ENCODE results near the gene OR10T2. TPM values are rescaled to one million over a fixed set of nuclear protein-coding genes. Genes with fewer than 3 reads are reported as not detected.

Gene OR10T2
- total RNA-seq, 2 experiments from 2014 or later: not detected

DNA sequence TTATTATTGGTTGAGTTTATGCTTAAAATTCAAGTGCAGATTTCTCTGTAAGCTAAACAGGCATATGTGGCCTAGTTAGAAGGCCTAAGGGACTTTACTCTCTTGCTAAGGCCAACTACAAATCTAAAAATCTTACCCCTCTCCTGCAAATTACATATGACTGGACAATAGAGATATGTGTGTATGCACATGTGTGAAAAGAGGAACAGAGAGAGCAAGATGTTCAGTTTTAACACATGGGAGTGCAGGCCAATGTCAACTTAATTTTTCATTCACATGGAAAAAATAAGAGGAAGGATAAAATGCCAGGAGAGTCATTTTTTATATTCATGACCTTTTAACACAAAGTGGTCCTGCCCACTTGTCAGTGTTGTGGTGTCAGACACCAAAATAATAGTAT is 18.3 kb upstream of the OR10T2 start:
- Histone ChIP-seq H3K27me3 (ENCODE audit: control insufficient read depth in 1 of 2, insufficient read depth in 2 of 2, low read length in 2 of 2) (no peaks in the 10 kb centered on the region), H3K27ac (ENCODE audit: low read depth in 1 of 2, low read length in 2 of 2) (no peak overlapping the region), H3K4me1 (ENCODE audit: insufficient read depth, low read length) (no peaks in the 10 kb centered on the region), H3K9me3 (ENCODE audit: control insufficient read depth in 1 of 2, insufficient read depth in 1 of 2, low read length in 2 of 2) (no peaks in the 10 kb centered on the region), H3K4me3 (ENCODE audit: low read length) (no peak overlapping the region), H3K36me3 (ENCODE audit: insufficient read depth, low read length) (no peaks in the 10 kb centered on the region)
- H3K27me3 Mint-ChIP-seq: no peaks in the 10 kb centered on the region
- TF ChIP-seq, protein P1, sequence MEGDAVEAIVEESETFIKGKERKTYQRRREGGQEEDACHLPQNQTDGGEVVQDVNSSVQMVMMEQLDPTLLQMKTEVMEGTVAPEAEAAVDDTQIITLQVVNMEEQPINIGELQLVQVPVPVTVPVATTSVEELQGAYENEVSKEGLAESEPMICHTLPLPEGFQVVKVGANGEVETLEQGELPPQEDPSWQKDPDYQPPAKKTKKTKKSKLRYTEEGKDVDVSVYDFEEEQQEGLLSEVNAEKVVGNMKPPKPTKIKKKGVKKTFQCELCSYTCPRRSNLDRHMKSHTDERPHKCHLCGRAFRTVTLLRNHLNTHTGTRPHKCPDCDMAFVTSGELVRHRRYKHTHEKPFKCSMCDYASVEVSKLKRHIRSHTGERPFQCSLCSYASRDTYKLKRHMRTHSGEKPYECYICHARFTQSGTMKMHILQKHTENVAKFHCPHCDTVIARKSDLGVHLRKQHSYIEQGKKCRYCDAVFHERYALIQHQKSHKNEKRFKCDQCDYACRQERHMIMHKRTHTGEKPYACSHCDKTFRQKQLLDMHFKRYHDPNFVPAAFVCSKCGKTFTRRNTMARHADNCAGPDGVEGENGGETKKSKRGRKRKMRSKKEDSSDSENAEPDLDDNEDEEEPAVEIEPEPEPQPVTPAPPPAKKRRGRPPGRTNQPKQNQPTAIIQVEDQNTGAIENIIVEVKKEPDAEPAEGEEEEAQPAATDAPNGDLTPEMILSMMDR (IDR thresholded peaks at IDR 0.05): no peak
- no peak for ATAC-seq (ENCODE audit: poor library complexity)
- intact Hi-C loops (cut with DNase I, micrococcal nuclease): no loop called here
- CTCF ChIA-PET: no interaction called here
- H3K4me3 Mint-ChIP-seq: no peak overlapping the region
- no peaks in the 10 kb centered on the region for H3K9me3 Mint-ChIP-seq
- H3K36me3 Mint-ChIP-seq (ENCODE audit: low read depth): no peaks in the 10 kb centered on the region
- POLR2A ChIA-PET: no interaction called here
- no peaks in the 10 kb centered on the region for H3K4me1 Mint-ChIP-seq (ENCODE audit: low read depth)
- no peak overlapping the region for H3K27ac Mint-ChIP-seq
- no peak for DNase-seq

DNA sequence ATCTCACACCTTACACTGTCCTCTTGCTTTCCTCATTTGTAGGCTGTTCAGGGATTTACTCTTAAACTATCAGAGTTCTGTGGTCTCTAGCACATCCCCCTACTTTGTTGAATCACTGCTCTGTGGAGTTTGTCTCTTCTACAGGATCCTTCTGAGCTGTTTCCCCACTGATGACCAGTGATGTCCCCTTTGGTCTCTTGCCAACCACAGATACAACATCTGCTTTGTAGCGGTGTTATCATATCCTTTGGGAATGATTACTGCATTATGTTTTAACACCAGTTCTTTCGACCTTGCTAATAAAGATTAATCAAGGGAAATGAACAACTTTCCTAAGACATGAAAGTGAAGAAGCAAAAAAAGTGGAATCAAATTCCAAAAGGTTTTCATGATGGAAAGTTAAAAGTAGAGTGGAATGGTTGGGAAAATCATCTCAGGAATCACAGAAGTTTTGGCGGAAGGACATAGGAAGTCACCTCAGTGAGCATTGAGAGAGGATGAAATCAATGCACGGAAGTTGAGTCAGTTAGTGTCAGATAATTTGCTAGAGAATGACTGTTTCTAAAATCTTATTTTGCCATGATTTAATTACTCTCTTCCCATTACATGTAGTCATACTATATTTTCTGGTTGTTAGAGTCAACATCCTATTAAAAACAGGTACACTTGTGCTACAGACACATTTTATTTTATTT is 15.5 kb upstream of the OR10T2 start:
- Mint-ChIP-seq H3K9me3 (no peaks in the 10 kb centered on the region), H3K4me3 (no peak overlapping the region), H3K4me1 (ENCODE audit: low read depth) (no peaks in the 10 kb centered on the region), H3K27me3 (no peaks in the 10 kb centered on the region), H3K36me3 (ENCODE audit: low read depth) (no peaks in the 10 kb centered on the region), H3K27ac (no peak overlapping the region)
- H3K27ac ChIP-seq (ENCODE audit: low read depth in 1 of 2, low read length in 2 of 2): no peak overlapping the region
- H3K4me1 ChIP-seq (ENCODE audit: insufficient read depth, low read length): no peaks in the 10 kb centered on the region
- ChIA-PET POLR2A (no interaction called here), CTCF (no interaction called here)
- intact Hi-C loops (cut with DNase I, micrococcal nuclease): no loop called here
- no peaks in the 10 kb centered on the region for H3K9me3 ChIP-seq (ENCODE audit: control insufficient read depth in 1 of 2, insufficient read depth in 1 of 2, low read length in 2 of 2)
- DNase-seq (no peak), ATAC-seq (ENCODE audit: poor library complexity) (no peak)
- no peaks in the 10 kb centered on the region for H3K36me3 ChIP-seq (ENCODE audit: insufficient read depth, low read length)
- no peaks in the 10 kb centered on the region for H3K27me3 ChIP-seq (ENCODE audit: control insufficient read depth in 1 of 2, insufficient read depth in 2 of 2, low read length in 2 of 2)
- no peak overlapping the region for H3K4me3 ChIP-seq (ENCODE audit: low read length)
- TF ChIP-seq, protein P1 (IDR thresholded peaks at IDR 0.05): no peak

DNA sequence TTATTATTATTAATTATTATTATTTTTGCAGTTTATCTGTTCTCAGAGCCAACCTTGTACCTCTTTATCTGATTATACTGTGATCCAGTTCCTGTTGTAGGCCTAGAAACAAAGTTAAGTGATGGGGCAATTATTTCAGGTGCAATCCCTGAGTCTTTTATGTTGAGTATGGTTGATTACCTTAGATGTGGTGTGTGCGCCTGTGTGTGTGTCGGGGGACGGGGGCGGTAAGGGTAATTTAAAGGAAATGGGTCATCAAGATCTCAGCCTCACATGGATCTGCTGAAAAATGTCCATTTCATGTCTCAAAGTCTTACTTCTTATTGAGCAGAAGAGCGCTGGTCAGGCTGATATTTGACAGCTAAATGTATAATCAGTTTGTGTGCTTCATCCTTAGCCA is 7.8 kb upstream of the OR10T2 start:
- no peak overlapping the region for H3K27ac Mint-ChIP-seq

More for the DNA sequence above, 7.8 kb upstream of the OR10T2 start:
- Histone ChIP-seq H3K36me3 (ENCODE audit: insufficient read depth, low read length) (no peaks in the 10 kb centered on the region), H3K9me3 (ENCODE audit: control insufficient read depth in 1 of 2, insufficient read depth in 1 of 2, low read length in 2 of 2) (no peaks in the 10 kb centered on the region), H3K4me1 (ENCODE audit: insufficient read depth, low read length) (no peaks in the 10 kb centered on the region), H3K27ac (ENCODE audit: low read depth in 1 of 2, low read length in 2 of 2) (no peak overlapping the region), H3K27me3 (ENCODE audit: control insufficient read depth in 1 of 2, insufficient read depth in 2 of 2, low read length in 2 of 2) (no peaks in the 10 kb centered on the region), H3K4me3 (ENCODE audit: low read length) (no peak overlapping the region)
- Mint-ChIP-seq H3K27me3 (peaks cover 4% of the 10 kb centered on the region), H3K4me3 (no peak overlapping the region), H3K9me3 (no peaks in the 10 kb centered on the region), H3K4me1 (ENCODE audit: low read depth) (no peaks in the 10 kb centered on the region), H3K36me3 (ENCODE audit: low read depth) (no peaks in the 10 kb centered on the region)
- ATAC-seq (ENCODE audit: poor library complexity): no peak
- intact Hi-C loops (cut with DNase I, micrococcal nuclease): no loop called here
- TF ChIP-seq, protein P1 (IDR thresholded peaks at IDR 0.05): no peak
- ChIA-PET POLR2A (no interaction called here), CTCF (no interaction called here)
- DNase-seq: no peak

Measured in CD4-positive, alpha-beta T cell (primary cell).